Right lobe of liver (tissue), 4 donors: ENCODE measurements around the gene SERTAD3.

Experiments used
- POLR2A ChIP-seq: fragments of 450-650 bp; IDR thresholded peaks from one replicate; pipeline ENCODE4 v1.6.1; 2017; ENCODE audit warnings: antibody characterized with exemption, mild to moderate bottlenecking
- TF ChIP-seq, protein P1 (sequence below), 4 donors: fragments of 200-600 bp in 3 of 4; fragments of 450-650 bp in 1 of 4; IDR thresholded peaks; one replicate each; pipeline versions ENCODE4 v1.5.1 to v1.8.0; 2016 to 2022; ENCODE audit warnings: antibody characterized with exemption in 4 of 4, mild to moderate bottlenecking in 2 of 4
- donor health status: DM: no; HTN: no; CAD: no.
- donor health status: DM: no; HTN: no; CAD: no.
- donor health status: DM: no; HTN: yes; CAD: no.

DNA sequence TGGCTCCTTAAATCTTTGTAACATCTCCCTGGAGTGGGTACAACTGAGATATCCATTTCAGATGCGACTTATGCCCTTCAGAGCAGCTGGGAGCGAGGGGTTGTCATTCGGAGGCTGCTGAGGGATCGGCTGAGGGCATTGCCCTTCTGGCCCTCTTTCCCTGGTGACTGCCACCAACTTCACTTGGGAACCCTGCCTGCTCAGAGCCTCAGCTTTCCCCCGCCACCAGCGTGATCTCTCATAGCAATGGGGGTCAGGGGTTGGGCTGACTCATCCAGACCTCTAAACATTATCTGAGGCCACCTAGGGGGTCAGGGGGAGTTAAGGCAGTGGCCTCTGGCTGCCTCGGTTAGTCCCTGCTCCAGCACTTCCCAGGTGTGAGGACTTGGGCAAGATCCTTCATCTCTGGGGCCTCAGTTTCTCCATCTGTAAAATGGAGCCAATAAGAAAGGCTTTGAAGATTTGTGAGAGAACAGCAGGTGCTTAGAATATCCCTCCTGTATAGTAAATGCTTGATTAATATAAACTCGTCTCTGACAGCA, 32.1 kb downstream of the SERTAD3 start:
- TF ChIP-seq, protein P1, sequence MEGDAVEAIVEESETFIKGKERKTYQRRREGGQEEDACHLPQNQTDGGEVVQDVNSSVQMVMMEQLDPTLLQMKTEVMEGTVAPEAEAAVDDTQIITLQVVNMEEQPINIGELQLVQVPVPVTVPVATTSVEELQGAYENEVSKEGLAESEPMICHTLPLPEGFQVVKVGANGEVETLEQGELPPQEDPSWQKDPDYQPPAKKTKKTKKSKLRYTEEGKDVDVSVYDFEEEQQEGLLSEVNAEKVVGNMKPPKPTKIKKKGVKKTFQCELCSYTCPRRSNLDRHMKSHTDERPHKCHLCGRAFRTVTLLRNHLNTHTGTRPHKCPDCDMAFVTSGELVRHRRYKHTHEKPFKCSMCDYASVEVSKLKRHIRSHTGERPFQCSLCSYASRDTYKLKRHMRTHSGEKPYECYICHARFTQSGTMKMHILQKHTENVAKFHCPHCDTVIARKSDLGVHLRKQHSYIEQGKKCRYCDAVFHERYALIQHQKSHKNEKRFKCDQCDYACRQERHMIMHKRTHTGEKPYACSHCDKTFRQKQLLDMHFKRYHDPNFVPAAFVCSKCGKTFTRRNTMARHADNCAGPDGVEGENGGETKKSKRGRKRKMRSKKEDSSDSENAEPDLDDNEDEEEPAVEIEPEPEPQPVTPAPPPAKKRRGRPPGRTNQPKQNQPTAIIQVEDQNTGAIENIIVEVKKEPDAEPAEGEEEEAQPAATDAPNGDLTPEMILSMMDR (IDR thresholded peaks at IDR 0.05), result no peak
- no peak for TF ChIP-seq POLR2A
